HG02970 (cell line): ENCODE measurements around the gene UBE2E2.

ENCODE experiments used
- ATAC-seq: cut with Tn5 transposase; IDR thresholded peaks from one replicate; pipeline ENCODE4 v1.9.1; 2021; ENCODE audit warnings: mild to moderate bottlenecking, moderate library complexity, moderate number of reproducible peaks; ENCODE audit not compliant: unreplicated experiment, low FRiP score

Gene UBE2E2

GRCh38 chr3:23192816-23193215 is 10.3 kb upstream of the UBE2E2 start:
- ATAC-seq = no peak

- ATAC-seq = no peak
These were observed 9.3 kb upstream of the UBE2E2 start for GRCh38 chr3:23193831-23194230.

GRCh38 chr3:23198801-23199200 is 4.3 kb upstream of the UBE2E2 start:
- ATAC-seq = no peak

GRCh38 chr3:23199649-23200048 is 3.5 kb upstream of the UBE2E2 start:
- ATAC-seq = no peak

- no peak for ATAC-seq
These were observed 1.8 kb upstream of the UBE2E2 start for GRCh38 chr3:23201154-23201838.

GRCh38 chr3:23202203-23202920 is 765 bp upstream of the UBE2E2 start:
- ATAC-seq = peak; percentile 17

GRCh38 chr3:23203708-23204330 is 692 bp downstream of the UBE2E2 start:
- ATAC-seq = no peak

- ATAC-seq = no peak
These were observed 3.2 kb downstream of the UBE2E2 start for GRCh38 chr3:23206366-23206765.

GRCh38 chr3:23209103-23209502 is 6.0 kb downstream of the UBE2E2 start:
- ATAC-seq = no peak

GRCh38 chr3:23209747-23210487 is 6.8 kb downstream of the UBE2E2 start:
- ATAC-seq = no peak

GRCh38 chr3:23213813-23214212 is 10.7 kb downstream of the UBE2E2 start:
- no peak for ATAC-seq

- no peak for ATAC-seq
These were observed 14.9 kb downstream of the UBE2E2 start for GRCh38 chr3:23217872-23218554.

GRCh38 chr3:23219117-23219516 is 16.0 kb downstream of the UBE2E2 start:
- no peak for ATAC-seq

GRCh38 chr3:23219552-23219951 is 16.4 kb downstream of the UBE2E2 start:
- ATAC-seq = no peak

GRCh38 chr3:23221136-23221535 is 18.0 kb downstream of the UBE2E2 start:
- ATAC-seq = no peak

- ATAC-seq = no peak
These were observed 28.9 kb downstream of the UBE2E2 start for GRCh38 chr3:23232016-23232415.

- ATAC-seq = no peak
These were observed 29.7 kb downstream of the UBE2E2 start for GRCh38 chr3:23232854-23233253.

- no peak for ATAC-seq
These were observed 32.1 kb downstream of the UBE2E2 start for GRCh38 chr3:23235264-23235663.

GRCh38 chr3:23236890-23237289 is 33.8 kb downstream of the UBE2E2 start:
- no peak for ATAC-seq

GRCh38 chr3:23238156-23238555 is 35.0 kb downstream of the UBE2E2 start:
- ATAC-seq = no peak
